Mucosa of descending colon (tissue), 3 donors: ENCODE results near the gene RBMY1D. TPM values are rescaled to one million over a fixed set of nuclear protein-coding genes. Genes with fewer than 3 reads are reported as not detected.

ENCODE experiments used
- ATAC-seq: fragments of 200-7000 bp; cut with Tn5 transposase; one replicate; pipeline ENCODE4 v1.9.1; 2020; ENCODE audit warnings: mild to moderate bottlenecking, moderate library complexity
- DNase-seq, 3 donors: peaks; one replicate each; pipeline ENCODE4 v3.0.0-alpha.2; 2020
- H3K36me3 ChIP-seq: fragments of 200-600 bp; one replicate; pipeline ENCODE4 v1.8.0; 2021; ENCODE audit warnings: low read depth, mild to moderate bottlenecking
- H3K4me1 ChIP-seq: fragments of 200-600 bp; one replicate; pipeline ENCODE4 v1.8.0; 2021; ENCODE audit warnings: low read depth, mild to moderate bottlenecking
- H3K4me3 ChIP-seq: fragments of 200-600 bp; one replicate; pipeline ENCODE4 v1.8.0; 2021; ENCODE audit warnings: mild to moderate bottlenecking
- H3K9me3 ChIP-seq: fragments of 200-600 bp; one replicate; pipeline ENCODE4 v1.8.0; 2021; ENCODE audit warnings: mild to moderate bottlenecking
- CTCF ChIP-seq: fragments of 200-600 bp; IDR thresholded peaks from one replicate; pipeline ENCODE4 v1.8.0; 2022; ENCODE audit warnings: antibody characterized with exemption, mild to moderate bottlenecking
- intact Hi-C, 2 donors: fragments of 100-400 bp; cut with DNase I in 1 of 2; cut with micrococcal nuclease in 1 of 2; formaldehyde crosslinking; loops; one replicate each; pipeline versions ENCODE4 v1.11.0 to v1.11.1; 2022; cut with DNase I, micrococcal nuclease
- total RNA-seq, 3 donors: library from RNA; stranded (reverse); fragmentation: NEBNext Ultra II Directional in 2 of 3; extraction: Animal tissue kit (Norgen Biotek cat#: 25700) in 2 of 3; gene quantifications; one replicate each; pipeline versions ENCODE4 v1.2.1 to v1.2.4, GENCODE V29; 2021 to 2023
- donor health status: DM: no; HTN: no; CAD: no; lungs with moderate emphysema.
- donor health status: DM: no; HTN: no; CAD: no.
- donor health status: DM: no; HTN: yes; CAD: no.

The RBMY1D gene
- total RNA-seq, 3 donors from 2014 or later, result not detected

- no peaks in the 10 kb centered on the region for H3K9me3 ChIP-seq
- intact Hi-C loops, result no loop called here
- no peaks in the 10 kb centered on the region for H3K36me3 ChIP-seq
- no peaks in the 10 kb centered on the region for H3K4me1 ChIP-seq
- no peak for ATAC-seq
- no peak overlapping the region for H3K4me3 ChIP-seq
- no peak for TF ChIP-seq CTCF
- DNase-seq, result no peak
Observed at GRCh38 chrY:21835052-21835451, 59.3 kb downstream of the RBMY1D start.

Other genes starting within 250 kb of the RBMY1D start
- gene RBMY1E, start 23.5 kb upstream of the RBMY1D start, total RNA-seq, result not detected